AG20443 (cell line): ENCODE data around the gene IQCN.
"Not testable (repeated sequence)": the region's sequence is repeated elsewhere in the genome, so short reads cannot be mapped to it uniquely, and the experiment has no call there.

Source experiments
- DNase-seq: peaks from one replicate; pipeline ENCODE4 v3.0.0; 2012; ENCODE audit warnings: low spot score, mixed read lengths

IQCN gene

DNA sequence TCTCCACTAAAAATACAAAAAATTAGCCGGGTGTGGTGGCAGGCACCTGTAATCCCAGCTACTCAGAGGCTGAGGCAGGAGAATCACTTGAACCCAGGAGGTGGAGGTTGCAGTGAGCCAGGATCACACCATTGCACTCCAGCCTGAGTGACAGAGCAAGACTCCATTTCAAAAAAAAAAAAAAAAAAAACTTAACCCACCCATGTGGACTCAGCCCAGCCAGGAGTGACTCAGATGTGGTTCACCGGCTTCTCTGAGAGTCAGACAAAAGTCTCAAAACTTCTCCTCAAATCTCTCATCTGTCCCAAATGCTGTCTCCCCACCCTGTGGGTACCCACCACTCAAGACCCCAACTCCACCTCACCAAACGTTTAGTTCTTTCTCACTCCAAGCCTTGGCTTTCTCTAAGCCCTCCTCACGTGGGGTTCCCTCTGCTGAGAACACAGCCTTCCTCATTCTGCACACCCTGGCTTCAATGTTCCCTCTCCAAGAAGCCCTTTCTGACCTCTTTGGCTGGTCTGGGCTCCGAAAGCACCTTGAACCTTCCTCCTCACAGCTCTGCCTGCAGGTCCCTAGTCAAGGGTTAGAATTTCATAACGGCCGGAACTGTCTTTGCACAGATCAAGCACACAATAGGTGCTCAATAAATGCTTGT lies 59.3 kb downstream of the IQCN start:
- DNase-seq = peak; percentile 75

DNA sequence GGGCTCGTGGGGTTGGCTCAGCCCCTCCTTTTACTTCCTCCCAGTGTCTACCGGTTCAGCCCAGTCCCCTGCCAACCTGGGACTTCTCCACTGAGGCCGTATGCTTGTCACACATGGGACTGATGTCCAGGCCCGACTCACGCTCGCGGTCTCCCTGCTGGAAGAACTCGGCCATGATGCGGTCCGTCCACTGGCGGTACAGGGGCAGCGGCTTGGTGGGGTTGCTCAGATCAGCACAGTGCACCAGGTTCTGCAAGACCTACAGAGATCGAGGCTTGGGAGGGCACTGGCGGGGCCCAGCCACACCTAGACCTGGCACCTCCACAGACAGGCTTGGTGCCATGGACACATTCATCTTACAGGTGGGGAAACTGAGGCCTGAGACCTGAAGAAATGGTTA lies 62.6 kb downstream of the IQCN start:
- DNase-seq = no peak

DNA sequence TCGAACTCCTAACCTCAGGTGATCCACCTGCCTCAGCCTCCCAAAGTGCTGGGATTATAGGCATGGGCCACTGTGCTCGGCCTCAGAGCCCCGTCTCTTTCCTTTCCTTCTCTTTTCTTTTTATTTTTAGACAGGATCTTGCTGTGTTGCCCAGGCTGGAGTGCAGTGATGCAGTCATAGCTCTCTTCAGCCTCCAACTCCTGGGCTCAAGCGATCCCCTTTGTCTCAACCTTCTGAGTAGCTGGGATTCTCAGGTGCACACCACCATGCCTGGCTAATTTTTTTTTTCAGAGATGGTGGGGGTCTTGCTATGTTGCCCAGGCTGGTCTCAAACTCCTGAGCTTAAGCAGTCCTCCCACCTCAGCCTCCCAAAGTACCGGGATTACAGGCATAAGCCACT lies 64.3 kb downstream of the IQCN start:
- not testable (repeated sequence) for DNase-seq

DNA sequence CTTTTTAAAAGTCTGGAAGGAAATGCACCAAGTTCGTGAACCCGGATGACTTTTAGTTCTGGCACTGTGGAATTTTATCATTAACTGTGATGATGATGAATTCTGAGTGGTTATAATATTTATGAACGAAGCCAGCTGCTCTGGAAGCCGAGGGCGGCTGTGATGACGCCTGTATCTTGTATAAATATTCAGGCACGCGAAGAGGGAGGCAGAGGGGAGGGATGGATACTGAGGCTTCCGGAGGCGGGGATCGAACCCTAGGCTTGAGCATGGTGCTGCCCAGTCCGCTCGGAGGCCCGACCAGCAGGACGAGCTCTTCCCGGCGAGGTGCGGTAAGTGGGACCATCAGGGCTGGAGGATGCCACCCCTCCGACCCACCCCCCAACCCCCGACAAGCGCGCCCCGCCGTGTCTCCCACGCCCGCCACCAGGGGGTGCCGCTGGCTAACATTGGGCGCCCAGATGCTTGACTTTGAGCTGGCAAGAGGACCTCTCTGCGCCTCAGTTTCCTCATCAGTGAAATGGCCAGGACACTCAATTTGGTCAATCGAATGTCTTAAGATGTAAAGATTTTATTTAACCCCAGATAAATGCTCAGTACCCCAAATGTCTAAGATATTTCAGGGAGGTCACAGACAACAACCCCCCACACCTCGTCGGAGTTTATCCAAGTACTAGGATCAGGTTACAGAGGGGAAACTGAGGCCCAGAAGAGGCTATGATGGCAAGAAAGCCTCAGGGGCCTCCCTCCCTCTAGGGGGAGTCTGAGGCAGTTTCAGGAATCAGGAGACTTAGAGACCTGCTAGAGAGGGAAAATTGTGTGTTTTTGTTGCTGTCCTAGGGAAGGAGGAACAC lies 65.9 kb downstream of the IQCN start:
- DNase-seq = peak; percentile 79
